Measurements from ENCODE around the gene GJD3. TPM values are rescaled to one million over a fixed set of nuclear protein-coding genes. Genes with fewer than 3 reads are reported as not detected.
A peak's percentile ranks its signal among the peaks of the same experiment; 100 is the strongest.
"Not testable (repeated sequence)": the region's sequence is repeated elsewhere in the genome, so short reads cannot be mapped to it uniquely, and the experiment has no call there.

The GJD3 gene
- total and polyA plus RNA-seq, 2 experiments from 2014 or later = 0.48 to 4.6 TPM

DNA sequence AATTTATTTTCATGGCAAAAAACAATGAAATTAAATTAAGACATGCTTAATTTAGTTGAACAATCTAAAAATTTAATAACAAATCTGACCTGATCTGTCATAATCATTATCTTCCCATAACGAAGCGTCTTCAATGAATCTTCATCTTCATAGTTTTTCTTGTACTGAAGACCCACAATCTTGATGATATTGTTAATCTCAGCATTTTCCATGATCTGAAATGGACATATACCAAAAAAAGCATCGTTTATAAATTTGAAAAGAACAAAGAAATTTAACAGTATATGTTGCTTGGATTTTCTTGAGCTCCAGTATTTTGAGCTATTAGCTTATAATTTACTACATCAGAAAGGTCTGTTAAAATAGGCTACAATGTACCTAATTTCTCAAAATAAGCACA, 42.9 kb upstream of the GJD3 start:
- Histone ChIP-seq H3K36me3 (peaks cover 49% of the 10 kb centered on the region), H3K4me3 (no peak overlapping the region)

GRCh38 chr17:40404003-40404402, 39.5 kb upstream of the GJD3 start:
- Histone ChIP-seq H3K27me3 (no peaks in the 10 kb centered on the region), H3K4me1 (ENCODE audit: low read depth) (no peaks in the 10 kb centered on the region), H3K36me3 (peaks cover 52% of the 10 kb centered on the region), H3K4me3 (no peak overlapping the region), H3K9me3 (ENCODE audit: low read depth) (no peaks in the 10 kb centered on the region), H3K27ac (no peak overlapping the region)
- TF ChIP-seq, protein P1, sequence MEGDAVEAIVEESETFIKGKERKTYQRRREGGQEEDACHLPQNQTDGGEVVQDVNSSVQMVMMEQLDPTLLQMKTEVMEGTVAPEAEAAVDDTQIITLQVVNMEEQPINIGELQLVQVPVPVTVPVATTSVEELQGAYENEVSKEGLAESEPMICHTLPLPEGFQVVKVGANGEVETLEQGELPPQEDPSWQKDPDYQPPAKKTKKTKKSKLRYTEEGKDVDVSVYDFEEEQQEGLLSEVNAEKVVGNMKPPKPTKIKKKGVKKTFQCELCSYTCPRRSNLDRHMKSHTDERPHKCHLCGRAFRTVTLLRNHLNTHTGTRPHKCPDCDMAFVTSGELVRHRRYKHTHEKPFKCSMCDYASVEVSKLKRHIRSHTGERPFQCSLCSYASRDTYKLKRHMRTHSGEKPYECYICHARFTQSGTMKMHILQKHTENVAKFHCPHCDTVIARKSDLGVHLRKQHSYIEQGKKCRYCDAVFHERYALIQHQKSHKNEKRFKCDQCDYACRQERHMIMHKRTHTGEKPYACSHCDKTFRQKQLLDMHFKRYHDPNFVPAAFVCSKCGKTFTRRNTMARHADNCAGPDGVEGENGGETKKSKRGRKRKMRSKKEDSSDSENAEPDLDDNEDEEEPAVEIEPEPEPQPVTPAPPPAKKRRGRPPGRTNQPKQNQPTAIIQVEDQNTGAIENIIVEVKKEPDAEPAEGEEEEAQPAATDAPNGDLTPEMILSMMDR (IDR thresholded peaks at IDR 0.05; ENCODE audit: low read depth, low read length) = no peak
- DNase-seq (ENCODE audit: low read depth in 1 of 2, low spot score in 1 of 2) = no peak

More for the DNA sequence above, 42.9 kb upstream of the GJD3 start:
- Histone ChIP-seq H3K27ac (no peak overlapping the region), H3K27me3 (no peaks in the 10 kb centered on the region), H3K9me3 (ENCODE audit: low read depth) (no peaks in the 10 kb centered on the region), H3K4me1 (ENCODE audit: low read depth) (no peaks in the 10 kb centered on the region)
- TF ChIP-seq, protein P1 (IDR thresholded peaks at IDR 0.05; ENCODE audit: low read depth, low read length) = no peak
- no peak for DNase-seq (ENCODE audit: low read depth in 1 of 2, low spot score in 1 of 2)

DNA sequence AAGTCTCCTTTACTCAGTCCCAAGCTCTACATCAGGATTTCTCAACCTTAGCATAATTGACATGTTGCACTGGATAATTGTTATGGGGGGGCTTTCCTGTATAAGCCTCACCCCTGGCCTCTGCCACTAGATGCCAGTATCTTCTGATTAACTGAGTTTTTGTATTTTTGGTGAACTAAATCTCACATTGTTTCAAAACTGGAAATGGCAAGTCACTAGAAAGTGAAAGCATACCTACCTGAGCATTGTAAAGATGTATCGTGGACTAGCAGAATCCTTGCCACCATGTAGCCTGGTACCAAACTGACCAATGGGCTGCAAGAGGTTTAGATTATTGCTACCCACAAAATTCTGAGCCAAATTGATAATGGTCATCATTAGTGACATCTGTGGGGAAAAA, 38.1 kb upstream of the GJD3 start:
- Histone ChIP-seq H3K9me3 (ENCODE audit: low read depth) (no peaks in the 10 kb centered on the region), H3K27me3 (no peaks in the 10 kb centered on the region), H3K27ac (no peak overlapping the region), H3K4me3 (no peak overlapping the region), H3K4me1 (ENCODE audit: low read depth) (no peaks in the 10 kb centered on the region), H3K36me3 (peaks cover 57% of the 10 kb centered on the region)
- TF ChIP-seq, protein P1 (IDR thresholded peaks at IDR 0.05; ENCODE audit: low read depth, low read length) = no peak
- no peak for DNase-seq (ENCODE audit: low read depth in 1 of 2, low spot score in 1 of 2)

DNA sequence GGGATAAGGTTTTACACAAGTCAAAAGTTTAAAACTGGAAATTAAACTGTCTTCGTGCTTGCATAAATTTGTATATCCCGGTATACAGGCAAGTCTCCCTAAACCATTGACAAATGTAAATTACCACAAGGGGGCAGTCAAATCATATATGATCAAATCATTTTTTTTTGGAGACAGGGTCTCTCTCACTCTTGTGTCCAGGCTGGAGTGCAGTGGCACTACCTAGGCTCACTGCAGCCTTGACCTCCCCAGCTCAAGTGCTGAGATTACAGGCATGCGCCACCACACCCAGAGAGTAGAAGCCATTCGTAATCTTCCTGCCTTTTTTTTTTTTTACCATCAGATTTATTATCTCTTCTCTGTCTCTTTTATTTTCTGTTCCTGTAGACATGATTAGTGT, 34.6 kb upstream of the GJD3 start:
- H3K4me3 ChIP-seq = no peak overlapping the region
- no peaks in the 10 kb centered on the region for H3K4me1 ChIP-seq (ENCODE audit: low read depth)
- H3K27ac ChIP-seq = no peak overlapping the region
- peaks cover 53% of the 10 kb centered on the region for H3K36me3 ChIP-seq
- H3K27me3 ChIP-seq = no peaks in the 10 kb centered on the region
- peak; percentile 77 to 81 for DNase-seq (ENCODE audit: low read depth in 1 of 2, low spot score in 1 of 2)
- H3K9me3 ChIP-seq (ENCODE audit: low read depth) = no peaks in the 10 kb centered on the region
- TF ChIP-seq, protein P1 (IDR thresholded peaks at IDR 0.05; ENCODE audit: low read depth, low read length) = peak; percentile 55

DNA sequence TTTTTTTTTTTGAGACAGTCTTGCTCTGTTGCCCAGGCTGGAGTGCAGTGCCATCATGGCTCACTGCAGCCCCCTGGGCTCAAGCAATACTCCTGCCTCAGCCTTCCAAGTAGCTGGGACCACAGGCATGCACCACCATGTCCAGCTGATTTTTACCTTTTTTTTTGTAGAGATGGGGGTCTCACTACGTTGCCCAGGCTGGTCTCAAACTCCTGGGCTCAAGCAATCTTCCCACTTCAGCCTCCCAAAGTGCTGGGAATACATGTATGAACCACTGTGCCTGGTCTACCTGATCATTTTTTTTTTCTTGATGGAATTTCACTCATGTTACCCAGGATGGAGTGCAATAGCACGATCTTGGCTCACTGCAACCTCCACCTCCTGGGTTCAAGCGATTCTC, 22.0 kb upstream of the GJD3 start:
- H3K4me3 ChIP-seq; DNase-seq (ENCODE audit: low read depth in 1 of 2, low spot score in 1 of 2); H3K9me3 ChIP-seq (ENCODE audit: low read depth); H3K4me1 ChIP-seq (ENCODE audit: low read depth); H3K27ac ChIP-seq; H3K27me3 ChIP-seq: not testable (repeated sequence)
- H3K36me3 ChIP-seq = peaks cover 15% of the 10 kb centered on the region

GRCh38 chr17:40382251-40382650, 17.7 kb upstream of the GJD3 start:
- Histone ChIP-seq H3K9me3 (ENCODE audit: low read depth) (no peaks in the 10 kb centered on the region), H3K27me3 (no peaks in the 10 kb centered on the region), H3K27ac (no peak overlapping the region), H3K36me3 (no peaks in the 10 kb centered on the region), H3K4me3 (no peak overlapping the region), H3K4me1 (ENCODE audit: low read depth) (no peaks in the 10 kb centered on the region)
- TF ChIP-seq, protein P1 (IDR thresholded peaks at IDR 0.05; ENCODE audit: low read depth, low read length) = no peak
- DNase-seq (ENCODE audit: low read depth in 1 of 2, low spot score in 1 of 2) = peak in 1 of 2 donors; percentile 33
